Thoracic aorta (tissue), 2 donors: ENCODE measurements around the gene RPUSD2. TPM values are rescaled to one million over a fixed set of nuclear protein-coding genes. Genes with fewer than 3 reads are reported as not detected.
"Not testable (repeated sequence)": the region's sequence is repeated elsewhere in the genome, so short reads cannot be mapped to it uniquely, and the experiment has no call there.

Experiments used
- ATAC-seq: fragments of 150-250 bp; one replicate; pipeline ENCODE4 v1.8.0; 2017; ENCODE audit warnings: low read depth; ENCODE audit not compliant: insufficient number of reproducible peaks, low FRiP score
- DNase-seq: peaks from one replicate; pipeline ENCODE4 v3.0.0-alpha.2; 2020; ENCODE audit warnings: low spot score
- H3K27ac ChIP-seq, 2 donors: fragments of 200-600 bp; sonication (generic); 1 replicate in 1 of 2; 2 replicates in 1 of 2; pipeline ENCODE4 v1.5.1; 2016; ENCODE audit warnings: mild to moderate bottlenecking in 2 of 2, moderate library complexity in 2 of 2
- H3K27me3 ChIP-seq: fragments of 200-600 bp; sonication (generic); replicated peaks from 2 replicates; pipeline ENCODE4 v1.6.0; 2016; ENCODE audit warnings: mild to moderate bottlenecking; ENCODE audit not compliant: insufficient read depth
- H3K36me3 ChIP-seq: fragments of 200-600 bp; sonication (generic); one replicate; pipeline ENCODE4 v1.5.1; 2016
- H3K4me1 ChIP-seq, 2 donors: fragments of 200-600 bp; sonication (generic); 1 replicate in 1 of 2; 2 replicates in 1 of 2; pipeline versions ENCODE4 v1.5.1 to v1.6.0; 2016; ENCODE audit warnings: low read depth in 2 of 2, mild to moderate bottlenecking in 1 of 2; ENCODE audit not compliant: control insufficient read depth in 1 of 2
- H3K4me3 ChIP-seq: fragments of 200-600 bp; sonication (generic); 2 replicates; pipeline ENCODE4 v1.5.1; 2016; ENCODE audit warnings: mild to moderate bottlenecking
- H3K9me3 ChIP-seq: fragments of 200-600 bp; sonication (generic); 2 replicates; pipeline ENCODE4 v1.5.1; 2016
- total RNA-seq, 2 donors: library from RNA; depleted of rRNA; stranded (reverse); fragments of >200 nt; gene quantifications; one replicate each; pipeline versions ENCODE4 v1.1.0 to v1.2.3, GENCODE V29; 2016
- TF ChIP-seq, protein P1 (sequence below): fragments of 200-600 bp; sonication (generic); IDR thresholded peaks from one replicate; pipeline ENCODE4 v1.5.1; 2019; ENCODE audit warnings: antibody characterized with exemption

Gene RPUSD2
- total RNA-seq, 2 donors from 2014 or later = 9.6 to 9.8 TPM

DNA sequence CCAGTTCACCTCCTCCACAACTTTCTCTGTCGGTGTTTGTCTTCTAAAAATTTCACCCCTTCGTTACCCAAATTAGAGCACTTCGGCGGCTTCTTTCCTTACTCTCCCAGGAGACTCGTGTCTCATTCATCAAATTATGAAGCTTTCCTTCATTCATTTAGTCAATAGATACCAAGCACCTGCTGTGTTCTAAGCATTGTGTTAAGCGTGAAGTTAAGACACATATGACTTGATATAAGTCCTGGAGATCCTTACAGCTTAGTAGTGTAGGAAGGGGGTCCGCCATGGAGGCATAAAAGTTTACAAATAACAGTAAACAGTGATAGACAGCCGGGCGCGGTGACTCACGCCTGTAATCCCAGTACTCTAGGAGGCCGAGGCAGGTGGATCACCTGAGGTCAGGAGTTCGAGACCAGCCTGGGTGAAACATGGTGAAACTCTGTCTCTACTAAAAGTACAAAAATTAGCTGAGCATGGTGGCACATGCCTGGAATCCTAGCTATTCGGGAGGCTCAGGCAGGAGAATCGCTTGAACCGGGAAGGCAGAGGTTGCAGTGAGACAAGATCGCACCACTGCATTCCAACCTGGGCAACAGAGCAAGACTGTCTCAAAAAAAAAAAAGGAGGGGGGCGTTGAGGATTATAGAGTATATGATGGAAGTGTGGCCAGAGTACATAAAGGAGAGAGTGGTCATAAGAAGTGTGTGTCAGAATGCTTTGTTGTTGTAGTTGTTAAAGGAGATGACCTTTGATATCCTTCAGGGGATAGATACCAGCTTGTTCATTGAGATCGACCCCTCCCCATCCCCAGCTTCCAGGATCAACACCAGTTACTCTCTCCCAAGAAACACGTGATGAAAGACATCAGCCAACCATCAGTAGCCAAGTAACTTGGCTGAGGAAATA is 3.5 kb upstream of the RPUSD2 start:
- ATAC-seq (no peak), DNase-seq (no peak)
- Histone ChIP-seq H3K4me3 (peak overlapping the region; percentile 81), H3K36me3 (peaks cover 4% of the 10 kb centered on the region), H3K9me3 (no peaks in the 10 kb centered on the region), H3K4me1 (peaks cover 9 to 37% of the 10 kb centered on the region in 2 donors), H3K27me3 (no peaks in the 10 kb centered on the region), H3K27ac (peak overlapping the region; percentile 62 to 92)
- TF ChIP-seq, protein P1, sequence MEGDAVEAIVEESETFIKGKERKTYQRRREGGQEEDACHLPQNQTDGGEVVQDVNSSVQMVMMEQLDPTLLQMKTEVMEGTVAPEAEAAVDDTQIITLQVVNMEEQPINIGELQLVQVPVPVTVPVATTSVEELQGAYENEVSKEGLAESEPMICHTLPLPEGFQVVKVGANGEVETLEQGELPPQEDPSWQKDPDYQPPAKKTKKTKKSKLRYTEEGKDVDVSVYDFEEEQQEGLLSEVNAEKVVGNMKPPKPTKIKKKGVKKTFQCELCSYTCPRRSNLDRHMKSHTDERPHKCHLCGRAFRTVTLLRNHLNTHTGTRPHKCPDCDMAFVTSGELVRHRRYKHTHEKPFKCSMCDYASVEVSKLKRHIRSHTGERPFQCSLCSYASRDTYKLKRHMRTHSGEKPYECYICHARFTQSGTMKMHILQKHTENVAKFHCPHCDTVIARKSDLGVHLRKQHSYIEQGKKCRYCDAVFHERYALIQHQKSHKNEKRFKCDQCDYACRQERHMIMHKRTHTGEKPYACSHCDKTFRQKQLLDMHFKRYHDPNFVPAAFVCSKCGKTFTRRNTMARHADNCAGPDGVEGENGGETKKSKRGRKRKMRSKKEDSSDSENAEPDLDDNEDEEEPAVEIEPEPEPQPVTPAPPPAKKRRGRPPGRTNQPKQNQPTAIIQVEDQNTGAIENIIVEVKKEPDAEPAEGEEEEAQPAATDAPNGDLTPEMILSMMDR = no peak

DNA sequence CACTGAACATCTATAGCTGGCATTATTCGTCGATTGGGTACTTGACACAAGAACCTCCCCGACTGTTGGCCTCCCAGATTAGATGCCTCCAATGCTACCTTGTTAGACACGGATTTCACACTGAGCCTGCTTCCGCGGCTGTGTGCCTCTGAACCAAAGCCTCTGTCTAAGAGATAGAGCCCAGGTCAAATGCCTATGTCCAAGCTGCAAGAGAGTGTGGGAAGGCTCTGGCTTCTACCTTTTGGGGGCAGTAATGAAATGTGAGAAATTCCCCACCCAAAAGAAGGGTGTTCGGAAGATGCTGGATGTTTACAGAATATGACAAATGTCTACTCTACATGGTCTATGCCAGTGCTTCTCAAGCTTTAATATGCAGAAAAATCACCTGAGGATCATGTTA is 2.0 kb upstream of the RPUSD2 start:
- ATAC-seq (no peak), DNase-seq (no peak)
- Histone ChIP-seq H3K27ac (no peak overlapping the region), H3K4me1 (peaks cover 12 to 39% of the 10 kb centered on the region in 2 donors), H3K27me3 (no peaks in the 10 kb centered on the region), H3K36me3 (no peaks in the 10 kb centered on the region), H3K9me3 (no peaks in the 10 kb centered on the region), H3K4me3 (no peak overlapping the region)
- TF ChIP-seq, protein P1 = no peak

DNA sequence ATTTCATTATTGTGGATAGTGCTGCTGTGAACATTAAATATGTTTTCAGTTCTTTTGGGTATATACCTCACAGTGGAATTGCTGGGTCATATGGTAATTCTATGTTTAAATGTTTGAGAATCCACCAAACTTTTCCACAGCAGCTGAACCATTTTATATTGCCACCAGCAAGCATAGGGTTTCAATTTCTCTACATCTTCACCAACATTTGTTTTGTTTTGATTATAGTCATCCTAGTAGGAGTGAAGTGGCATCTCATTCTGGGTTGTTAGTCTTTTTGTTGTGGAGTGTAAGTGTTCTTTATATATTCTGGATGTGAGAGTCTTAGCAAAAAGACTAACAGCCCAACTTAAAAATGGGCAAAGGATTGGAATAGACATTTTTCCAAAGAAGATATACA is 6.0 kb downstream of the RPUSD2 start:
- Histone ChIP-seq H3K36me3 (peaks cover 8% of the 10 kb centered on the region), H3K27me3 (no peaks in the 10 kb centered on the region), H3K27ac (no peak overlapping the region), H3K4me1 (peaks cover 7% of the 10 kb centered on the region in 2 donors), H3K4me3 (no peak overlapping the region), H3K9me3 (no peaks in the 10 kb centered on the region)
- no peak for ATAC-seq
- TF ChIP-seq, protein P1 = no peak
- no peak for DNase-seq

DNA sequence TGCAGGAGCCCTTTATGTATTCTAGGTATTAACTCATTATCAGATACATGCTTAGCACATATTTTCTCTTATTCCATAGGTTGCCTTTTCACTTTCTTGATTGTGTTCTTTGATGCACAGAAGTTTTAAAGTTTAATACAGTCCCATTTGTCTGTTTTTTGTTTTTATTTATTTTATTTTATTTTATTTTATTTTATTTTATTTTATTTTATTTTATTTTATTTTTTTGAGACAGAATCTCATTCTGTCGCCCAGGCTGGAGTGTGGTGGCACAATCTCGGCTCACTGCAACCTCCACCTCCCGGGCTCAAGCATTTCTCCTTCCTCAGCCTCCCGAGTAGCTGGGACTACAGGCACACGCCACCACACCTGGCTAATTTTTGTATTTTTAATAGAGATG is 7.8 kb downstream of the RPUSD2 start:
- not testable (repeated sequence) for H3K36me3 ChIP-seq, H3K4me3 ChIP-seq, H3K9me3 ChIP-seq, H3K27ac ChIP-seq, H3K27me3 ChIP-seq, ATAC-seq, DNase-seq, H3K4me1 ChIP-seq

DNA sequence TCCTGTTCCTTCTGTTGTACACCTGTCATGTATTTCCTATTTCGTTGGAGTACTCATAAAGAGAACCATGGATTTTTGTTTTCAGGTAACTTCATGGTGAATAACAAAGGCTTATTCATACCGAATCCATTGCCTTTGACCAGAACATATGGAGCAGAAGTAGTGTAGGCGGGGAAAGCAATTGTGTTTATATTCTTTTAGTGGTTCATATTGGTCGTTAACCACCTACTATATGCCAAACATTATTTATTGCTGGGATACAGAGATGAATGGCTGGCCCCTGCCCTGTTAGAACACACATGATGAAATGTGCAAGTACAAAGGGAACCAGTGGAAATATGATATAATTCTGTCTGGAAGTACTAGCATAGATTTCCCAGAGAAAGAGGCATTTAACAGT is 9.8 kb downstream of the RPUSD2 start:
- DNase-seq (no peak), ATAC-seq (no peak)
- peaks cover 2% of the 10 kb centered on the region for H3K36me3 ChIP-seq
- H3K27me3 ChIP-seq = no peaks in the 10 kb centered on the region
- TF ChIP-seq, protein P1 = no peak
- no peaks in the 10 kb centered on the region for H3K4me1 ChIP-seq
- no peak overlapping the region for H3K4me3 ChIP-seq
- no peaks in the 10 kb centered on the region for H3K9me3 ChIP-seq
- H3K27ac ChIP-seq = no peak overlapping the region

DNA sequence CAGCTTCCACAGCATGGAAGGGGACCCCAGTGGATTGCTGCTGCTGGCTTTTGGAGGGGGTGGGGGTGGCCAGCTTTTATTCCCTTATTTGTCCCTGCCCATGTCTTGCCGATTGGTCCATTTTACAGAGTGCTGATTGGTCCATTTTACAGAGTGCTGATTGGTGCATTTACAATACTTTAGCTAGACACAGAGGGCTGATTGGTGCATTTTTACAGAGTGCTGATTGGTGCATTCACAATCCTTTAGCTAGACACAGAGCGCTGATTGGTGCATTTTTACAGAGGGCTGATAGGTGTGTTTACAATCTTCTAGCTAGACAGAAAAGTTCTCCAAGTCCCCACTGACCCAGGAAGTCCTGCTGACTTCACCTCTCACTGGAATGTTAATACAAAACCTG is 12.7 kb downstream of the RPUSD2 start:
- not testable (repeated sequence) for H3K36me3 ChIP-seq, ATAC-seq, H3K4me3 ChIP-seq, DNase-seq, H3K4me1 ChIP-seq, H3K27me3 ChIP-seq, H3K27ac ChIP-seq, H3K9me3 ChIP-seq
